GM20000 (cell line): ENCODE data around the gene MAGI1.

Experiments
- DNase-seq: peaks from one replicate; pipeline ENCODE4 v3.0.0; 2012; ENCODE audit warnings: low spot score
- CTCF ChIP-seq: IDR thresholded peaks from 2 replicates; pipeline ENCODE4 v1.5.1; 2012; ENCODE audit warnings: mild to moderate bottlenecking, control low read depth; ENCODE audit errors: extremely low read depth, missing control alignments

MAGI1 gene

GRCh38 chr3:65983100-65983499, 55.6 kb downstream of the MAGI1 start:
- no peak for DNase-seq
- no peak for TF ChIP-seq CTCF

DNA sequence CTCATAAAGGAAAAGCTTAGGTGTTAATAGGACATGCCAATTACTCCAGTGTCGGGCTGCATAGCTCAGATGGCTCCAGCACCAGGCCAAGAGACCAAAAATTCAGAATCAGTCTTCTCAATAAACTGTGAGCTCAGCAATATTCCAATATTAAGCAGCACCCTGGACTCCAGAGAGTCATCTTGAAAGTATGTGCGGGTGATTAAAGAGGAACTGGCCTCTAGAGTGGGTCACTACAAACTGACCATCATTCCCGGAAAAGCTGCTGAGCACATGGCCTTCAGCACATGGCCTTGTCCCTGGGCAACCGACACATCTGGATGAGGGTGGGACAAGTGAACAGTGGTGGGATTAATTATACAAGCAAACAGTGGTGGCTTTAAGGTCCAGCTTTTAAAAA, 59.0 kb downstream of the MAGI1 start:
- DNase-seq, result no peak
- TF ChIP-seq CTCF, result no peak

DNA sequence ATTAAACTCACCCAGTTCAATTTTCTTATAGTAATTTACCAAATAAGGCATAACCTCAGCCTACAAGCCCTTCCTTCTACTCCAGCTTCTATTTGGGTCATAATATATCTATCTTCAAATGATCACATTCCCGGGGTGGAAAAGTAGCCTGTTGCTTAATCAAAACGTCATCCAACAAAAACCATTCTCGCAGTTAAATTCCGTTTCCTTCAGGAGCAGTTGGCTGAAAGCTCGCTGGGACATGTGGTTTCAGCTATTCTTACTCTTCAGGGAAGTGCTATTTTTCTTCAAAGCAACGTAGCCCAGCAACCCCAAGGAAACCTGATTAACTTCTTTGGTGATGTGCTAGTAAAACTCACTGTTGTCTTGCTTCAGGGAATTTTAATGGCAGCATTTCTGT, 59.6 kb downstream of the MAGI1 start:
- TF ChIP-seq CTCF, result no peak
- DNase-seq, result no peak

GRCh38 chr3:65978116-65978515, 60.6 kb downstream of the MAGI1 start:
- no peak for TF ChIP-seq CTCF
- no peak for DNase-seq

GRCh38 chr3:65975032-65975431, 63.7 kb downstream of the MAGI1 start:
- TF ChIP-seq CTCF, result no peak
- no peak for DNase-seq

GRCh38 chr3:65974509-65974908, 64.2 kb downstream of the MAGI1 start:
- TF ChIP-seq CTCF, result no peak
- no peak for DNase-seq

- no peak for DNase-seq
- no peak for TF ChIP-seq CTCF
Observed at GRCh38 chr3:65972765-65973164, 66.0 kb downstream of the MAGI1 start.
